SKM-1 (cell line): ENCODE data around the gene TIMM10.
"Not testable (repeated sequence)": the region's sequence is repeated elsewhere in the genome, so short reads cannot be mapped to it uniquely, and the experiment has no call there.

Experiments used
- DNase-seq: peaks from one replicate; lab custom pipeline; 2025; ENCODE audit not compliant: unreplicated experiment; lab: John Stamatoyannopoulos, UW

Gene TIMM10

DNA sequence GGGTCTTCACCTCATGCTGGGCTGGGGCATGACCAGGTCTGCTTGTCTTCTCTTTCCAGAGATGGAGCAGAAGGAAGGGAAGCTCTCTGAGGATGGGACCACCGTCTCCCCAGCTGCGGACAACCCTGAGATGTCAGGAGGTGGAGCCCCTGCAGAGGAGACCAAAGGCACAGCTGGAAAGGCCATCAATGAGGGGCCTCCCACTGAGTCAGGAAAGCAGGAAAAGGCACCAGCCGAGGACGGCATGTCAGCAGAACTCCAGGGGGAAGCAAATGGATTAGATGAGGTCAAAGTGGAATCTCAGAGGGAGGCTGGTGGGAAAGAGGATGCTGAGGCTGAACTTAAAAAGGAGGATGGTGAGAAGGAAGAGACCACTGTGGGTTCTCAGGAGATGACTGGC is 12.0 kb upstream of the TIMM10 start:
- DNase-seq: no peak

- no peak for DNase-seq
Measured at GRCh38 chr11:57541169-57541568, 10.6 kb upstream of the TIMM10 start.

DNA sequence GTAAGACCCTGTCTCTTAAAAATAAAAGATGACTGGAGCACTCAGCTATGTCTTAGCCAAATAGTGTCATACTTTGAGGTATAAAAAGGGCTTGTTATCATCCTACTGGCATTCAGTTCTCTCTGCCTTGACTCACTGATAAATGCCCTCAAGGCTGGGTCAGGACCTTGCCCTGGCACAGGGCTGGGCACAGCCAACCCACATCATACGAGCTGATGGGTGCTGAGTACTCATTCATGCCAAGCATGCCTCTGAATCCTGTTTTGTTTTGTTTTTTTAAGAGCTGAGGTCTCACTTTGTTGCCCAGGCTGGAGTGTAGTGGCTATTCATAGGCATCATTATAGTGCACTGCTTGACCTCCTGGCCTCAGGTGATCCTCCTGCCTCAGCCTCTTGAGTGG is 8.8 kb upstream of the TIMM10 start:
- no peak for DNase-seq

DNA sequence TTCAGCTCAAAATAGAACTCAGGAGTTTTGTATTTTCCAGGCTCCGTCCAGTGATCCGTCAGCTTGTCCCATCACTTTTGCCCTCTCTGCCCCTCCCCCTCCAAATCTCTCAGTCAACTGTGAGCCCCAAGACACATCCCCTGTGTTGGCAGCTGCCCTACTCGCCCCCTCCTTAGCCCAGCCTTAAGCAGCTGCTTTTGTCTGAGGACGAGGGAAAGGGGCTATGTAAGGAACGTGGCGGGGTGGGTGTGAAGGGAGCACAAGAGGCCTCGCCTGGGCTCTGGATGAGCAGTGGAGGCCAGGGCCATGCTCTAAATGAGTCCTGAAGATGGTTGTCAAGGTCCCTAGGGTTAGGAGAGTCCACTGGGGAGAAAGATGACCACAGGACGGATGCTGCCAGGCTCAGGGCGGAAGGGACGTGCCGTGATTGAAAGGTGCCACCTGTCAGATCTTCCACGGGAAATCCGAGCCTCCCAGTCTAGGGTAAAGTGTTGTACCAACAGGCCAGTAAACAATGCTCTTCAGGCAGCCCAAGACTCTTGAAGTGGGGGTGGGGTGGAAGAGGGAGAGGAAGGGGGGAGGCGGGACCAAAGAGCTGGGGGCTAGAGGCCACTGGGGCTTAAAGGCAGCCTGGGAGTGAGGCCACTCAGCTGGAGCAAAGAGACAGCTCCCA is 6.5 kb upstream of the TIMM10 start, which contains the start of gene SMTNL1:
SMTNL1 (plus strand) TSS at position 649 of the 673 bp plus-strand sequence. CDS start 5,048 bp downstream, outside the sequence.
- DNase-seq: no peak

- DNase-seq: not testable (repeated sequence)
Measured at GRCh38 chr11:57534449-57534848, 3.9 kb upstream of the TIMM10 start.

- DNase-seq: no peak
Measured at GRCh38 chr11:57530215-57530595, 349 bp downstream of the TIMM10 start.

DNA sequence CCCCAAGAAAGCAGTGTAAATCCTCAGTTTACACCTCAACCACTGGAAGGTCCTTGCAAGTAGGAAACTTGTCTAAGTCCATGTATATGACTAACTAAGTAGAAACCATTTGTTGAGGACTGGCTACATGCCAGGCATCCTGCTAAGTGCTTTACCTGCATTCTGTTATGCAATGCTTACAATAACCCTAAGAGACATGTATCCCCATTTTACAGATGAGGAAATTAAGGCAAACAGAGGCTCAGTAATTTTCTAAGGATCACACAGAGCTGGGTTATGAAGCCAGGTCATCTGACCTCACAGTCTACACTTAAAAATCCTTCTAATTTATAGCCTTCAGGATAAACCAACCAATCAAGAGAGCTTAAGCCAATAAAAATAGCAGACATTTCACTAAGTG is 1.5 kb downstream of the TIMM10 start:
- no peak for DNase-seq

- peak; percentile 53 for DNase-seq
Measured at GRCh38 chr11:57527056-57527631, 3.4 kb downstream of the TIMM10 start.

DNA sequence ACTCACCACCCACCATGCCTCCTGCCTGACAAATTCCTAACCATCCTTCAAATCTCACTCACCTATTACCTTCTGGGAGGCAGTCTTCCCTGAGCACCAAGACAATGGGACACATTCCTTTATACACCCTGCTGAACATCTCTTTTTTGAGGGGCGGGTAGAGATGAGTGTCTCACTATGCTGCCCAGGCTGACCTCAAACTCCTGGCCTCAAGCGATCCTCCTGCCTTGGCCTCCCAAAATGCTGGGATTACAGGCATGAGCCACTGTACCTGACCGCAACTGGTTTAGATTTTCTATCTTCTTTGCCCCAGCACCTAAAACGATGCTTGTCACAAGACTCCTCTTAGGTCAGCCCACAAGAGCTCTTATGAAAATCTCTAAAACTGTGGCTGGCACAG is 7.1 kb downstream of the TIMM10 start:
- no peak for DNase-seq

GRCh38 chr11:57521116-57521515 is 9.4 kb downstream of the TIMM10 start:
- DNase-seq: no peak

GRCh38 chr11:57516061-57516443 is 14.5 kb downstream of the TIMM10 start:
- DNase-seq: no peak

GRCh38 chr11:57515332-57516060 is 15.1 kb downstream of the TIMM10 start, which contains the start of gene SLC43A1:
Gene SLC43A1 (minus strand): TSS chr11:57515702. CDS start chr11:57514111, 1,591 bp downstream.
- DNase-seq: no peak

DNA sequence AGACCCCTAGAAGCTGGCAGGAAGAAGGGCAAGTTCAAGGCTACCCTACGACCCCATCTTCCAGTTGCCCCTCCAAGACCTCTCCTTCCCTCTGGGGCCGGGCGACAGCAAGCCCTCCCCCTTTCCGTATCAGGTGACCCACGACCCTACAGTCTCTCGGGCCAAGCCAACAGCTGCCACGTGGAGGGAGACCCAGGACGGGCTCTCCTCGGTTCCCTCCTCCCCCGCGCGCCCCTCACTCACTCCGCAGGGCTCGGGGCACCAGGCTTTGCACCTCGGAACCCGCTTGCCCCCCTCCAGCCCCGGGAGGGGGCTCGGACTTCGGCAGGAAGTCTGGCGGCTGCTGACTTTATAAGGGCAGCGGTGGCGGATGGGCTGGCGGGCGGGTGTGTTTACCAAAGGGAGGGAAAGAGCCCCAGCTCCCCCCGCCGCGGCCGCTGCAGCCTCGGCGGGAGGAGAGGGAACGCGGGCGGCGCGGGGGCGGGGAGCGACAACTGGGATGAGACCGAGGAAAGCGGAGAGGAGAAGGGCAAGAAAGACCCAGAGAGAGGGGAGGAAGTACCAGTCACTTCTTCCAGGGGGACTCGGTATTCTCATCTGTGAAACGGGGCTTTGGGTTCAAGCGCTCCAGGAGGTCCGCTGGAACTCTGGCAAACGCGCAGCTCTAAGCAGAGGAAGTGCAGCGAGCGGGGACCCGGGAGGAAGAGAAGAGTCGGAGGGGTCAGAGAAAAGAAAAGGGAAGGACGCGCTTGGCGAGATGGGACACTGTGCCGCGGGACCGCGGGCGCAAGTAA is 15.8 kb downstream of the TIMM10 start:
- no peak for DNase-seq

- no peak for DNase-seq
Measured at GRCh38 chr11:57513911-57514537, 16.5 kb downstream of the TIMM10 start.

DNA sequence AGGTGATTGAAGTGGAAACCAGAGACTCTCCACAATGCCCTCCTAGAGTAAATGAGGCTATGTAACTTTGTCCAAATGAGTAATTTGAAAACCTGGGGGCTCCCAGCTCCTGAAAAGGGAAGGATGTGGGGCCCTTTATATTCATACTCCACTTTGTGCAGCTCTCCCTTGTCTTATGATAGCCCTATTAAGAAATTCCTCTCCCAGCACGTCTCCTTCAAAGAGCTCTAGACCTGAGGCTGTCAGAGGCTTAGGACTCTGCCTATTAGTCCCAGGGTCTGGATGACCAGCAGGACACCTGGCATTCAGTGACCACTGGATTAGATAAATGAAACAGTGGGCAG is 17.1 kb downstream of the TIMM10 start:
- DNase-seq: no peak

DNA sequence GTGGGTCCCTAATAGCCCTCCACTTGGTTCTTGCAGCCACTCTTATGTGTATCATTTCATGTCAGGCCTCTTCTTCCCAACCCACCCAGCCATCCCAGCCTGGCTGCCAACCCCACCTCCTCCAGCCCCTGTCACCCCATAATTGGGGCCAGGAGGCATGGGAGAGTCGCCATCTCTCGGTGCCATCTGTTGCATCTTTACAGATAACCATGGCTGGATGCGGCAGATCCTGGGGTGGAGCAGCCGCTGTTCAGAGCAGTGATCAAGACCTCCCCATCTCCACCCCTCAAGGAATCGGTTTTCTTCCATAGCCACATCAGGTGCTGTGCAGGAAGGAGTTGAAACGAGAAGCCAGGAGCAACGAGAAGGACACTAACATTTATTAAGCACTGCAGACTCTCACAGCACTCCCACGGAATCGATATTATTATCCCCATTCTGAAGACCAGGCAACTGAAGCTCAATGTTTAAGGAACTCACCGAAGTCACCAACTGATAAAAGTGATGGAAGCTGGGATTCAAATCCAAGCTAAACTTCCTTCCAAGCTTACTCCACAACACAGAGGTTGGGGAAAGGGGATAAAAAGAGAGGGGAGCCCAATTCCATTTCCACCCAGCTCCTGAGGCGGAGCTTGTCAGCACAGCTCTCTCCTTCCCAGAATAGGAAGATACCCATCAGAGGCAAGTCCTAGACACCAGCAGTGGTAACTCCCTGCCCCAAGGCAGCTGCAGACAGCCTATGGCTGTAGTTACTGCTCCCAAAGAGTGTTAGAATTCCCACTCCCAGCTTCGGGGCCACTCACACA is 17.7 kb downstream of the TIMM10 start:
- DNase-seq: no peak

- DNase-seq: no peak
Measured at GRCh38 chr11:57511741-57512430, 18.7 kb downstream of the TIMM10 start.

DNA sequence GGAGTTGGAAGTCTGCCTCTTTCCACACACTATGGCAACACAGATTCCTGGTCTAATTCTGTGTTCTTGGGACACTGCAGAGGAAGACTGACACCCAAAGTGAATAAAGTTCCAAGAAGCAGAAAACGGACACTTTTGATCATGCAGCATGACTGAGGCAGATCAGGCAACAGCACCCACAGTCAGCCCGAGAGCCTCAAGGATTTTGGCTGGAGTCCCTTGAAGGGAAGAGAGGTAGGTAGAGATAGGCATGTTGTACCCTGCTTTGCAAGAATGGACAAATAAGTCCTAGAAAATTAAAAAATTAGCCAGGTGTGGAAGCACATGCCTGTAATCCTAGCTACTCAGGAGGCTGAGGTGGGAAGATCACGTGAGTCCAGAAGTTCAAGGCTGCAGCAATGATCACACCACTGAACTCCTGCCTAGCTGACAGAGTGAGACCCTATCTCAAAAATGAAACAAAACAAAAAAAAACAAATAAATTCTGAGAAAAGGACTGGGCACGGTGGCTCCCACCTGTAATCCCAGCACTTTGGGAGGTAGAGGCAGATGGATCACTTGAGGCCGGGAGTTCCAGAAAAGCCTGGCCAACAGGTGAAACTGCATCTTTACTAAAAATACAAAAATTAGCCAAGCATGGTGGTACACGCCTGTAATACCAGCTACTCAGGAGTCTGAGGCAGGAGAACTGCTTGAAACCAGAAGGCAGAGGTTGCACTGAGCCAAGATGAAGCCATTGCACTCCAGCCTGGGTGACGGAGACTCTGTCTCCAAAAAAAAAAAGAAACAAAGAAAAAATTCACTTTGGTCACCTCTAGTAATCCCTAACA is 22.0 kb downstream of the TIMM10 start:
- no peak for DNase-seq

DNA sequence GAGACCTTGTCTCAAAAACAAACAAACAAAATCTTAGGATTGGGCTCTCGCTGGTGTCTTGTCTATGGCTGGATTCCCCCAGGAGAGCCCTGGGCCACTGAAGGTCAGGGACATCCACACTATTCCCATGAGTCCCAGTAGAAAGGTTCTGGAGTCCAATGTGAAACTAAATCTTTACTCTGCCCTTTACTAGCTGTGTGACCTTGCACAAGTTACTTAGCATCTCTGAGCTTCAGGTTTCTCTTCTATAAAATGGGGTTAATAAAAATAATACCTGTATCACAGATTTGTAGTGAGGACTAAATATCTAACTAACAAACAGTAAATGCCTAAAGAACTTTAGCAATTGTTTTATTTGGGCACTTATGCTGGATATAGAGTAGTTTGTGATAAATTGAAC is 24.0 kb downstream of the TIMM10 start:
- DNase-seq: no peak
